ENCODE data around the gene TMEM37. TPM values are rescaled to one million over a fixed set of nuclear protein-coding genes. Genes with fewer than 3 reads are reported as not detected.

TMEM37 gene
- total and polyA plus RNA-seq, 2 of the 13 experiments (the other 11 are each of a cell fraction or from before 2014, with no cell fraction given) = 37.7 to 115 TPM

DNA sequence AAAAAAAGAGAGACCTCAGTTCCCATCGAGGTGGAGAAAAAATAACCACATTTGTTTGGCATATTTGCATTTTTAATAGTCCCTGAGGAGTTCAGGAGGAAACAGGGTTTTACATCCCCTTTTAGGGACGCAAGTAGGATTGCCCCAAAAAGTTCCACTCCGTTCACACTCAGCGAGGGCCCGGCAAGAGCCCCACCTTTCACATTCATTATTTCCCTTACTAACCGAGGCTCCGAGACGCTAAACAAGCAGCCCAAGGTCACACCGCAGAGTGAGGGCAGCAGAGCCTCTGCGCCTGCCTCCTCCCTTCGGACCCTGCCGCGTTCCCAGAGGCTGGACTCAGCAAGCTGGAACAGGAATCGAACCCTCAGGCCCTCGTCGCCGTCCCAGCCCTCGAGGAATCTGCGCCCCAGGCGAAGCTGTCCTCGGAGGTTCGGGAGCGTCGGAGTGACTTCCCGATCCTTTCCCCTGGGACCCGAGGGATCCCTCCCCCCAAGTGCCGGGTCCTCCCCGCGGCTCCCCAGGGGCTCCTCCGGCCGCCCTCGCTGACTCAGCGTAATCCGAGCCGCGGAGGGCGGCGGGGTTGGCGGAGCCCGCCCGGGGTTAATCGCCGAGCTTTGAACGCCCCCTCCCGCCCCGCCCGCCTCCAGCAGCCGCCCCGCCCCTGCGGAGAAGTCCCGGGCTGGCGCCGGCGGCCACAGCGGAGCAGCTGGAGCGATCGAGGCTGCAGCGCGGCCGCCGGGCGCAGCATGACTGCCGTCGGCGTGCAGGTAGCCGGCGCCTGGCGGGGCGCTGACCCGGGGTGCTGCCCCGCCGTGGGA is at the start of gene TMEM37 (continued):
- peak; percentile 92 for TF ChIP-seq GZF1 (CRISPR knock-in tag; IDR thresholded peaks at IDR 0.05)
- peak; percentile 55; the same call in 1 of the 2 replicates for TF ChIP-seq WIZ (CRISPR knock-in tag; IDR thresholded peaks at IDR 0.05)
- TF ChIP-seq ZNF501 (CRISPR knock-in tag; IDR thresholded peaks at IDR 0.05) = peak; percentile 62; the same call in 1 of the 2 replicates
- TF ChIP-seq U2AF2 (IDR thresholded peaks at IDR 0.05; ENCODE audit: low read depth, low read length) = 0 out of 2 replicates have a peak, but pooled peaks have one; percentile 20
- TF ChIP-seq ZNF12 (CRISPR knock-in tag; IDR thresholded peaks at IDR 0.05) = peak; percentile 59; the same call in 1 of the 2 replicates
- peak; percentile 50; the same call in 1 of the 2 replicates for TF ChIP-seq ZNF773 (CRISPR knock-in tag; IDR thresholded peaks at IDR 0.05; ENCODE audit: borderline replicate concordance)
- TF ChIP-seq, protein P1, sequence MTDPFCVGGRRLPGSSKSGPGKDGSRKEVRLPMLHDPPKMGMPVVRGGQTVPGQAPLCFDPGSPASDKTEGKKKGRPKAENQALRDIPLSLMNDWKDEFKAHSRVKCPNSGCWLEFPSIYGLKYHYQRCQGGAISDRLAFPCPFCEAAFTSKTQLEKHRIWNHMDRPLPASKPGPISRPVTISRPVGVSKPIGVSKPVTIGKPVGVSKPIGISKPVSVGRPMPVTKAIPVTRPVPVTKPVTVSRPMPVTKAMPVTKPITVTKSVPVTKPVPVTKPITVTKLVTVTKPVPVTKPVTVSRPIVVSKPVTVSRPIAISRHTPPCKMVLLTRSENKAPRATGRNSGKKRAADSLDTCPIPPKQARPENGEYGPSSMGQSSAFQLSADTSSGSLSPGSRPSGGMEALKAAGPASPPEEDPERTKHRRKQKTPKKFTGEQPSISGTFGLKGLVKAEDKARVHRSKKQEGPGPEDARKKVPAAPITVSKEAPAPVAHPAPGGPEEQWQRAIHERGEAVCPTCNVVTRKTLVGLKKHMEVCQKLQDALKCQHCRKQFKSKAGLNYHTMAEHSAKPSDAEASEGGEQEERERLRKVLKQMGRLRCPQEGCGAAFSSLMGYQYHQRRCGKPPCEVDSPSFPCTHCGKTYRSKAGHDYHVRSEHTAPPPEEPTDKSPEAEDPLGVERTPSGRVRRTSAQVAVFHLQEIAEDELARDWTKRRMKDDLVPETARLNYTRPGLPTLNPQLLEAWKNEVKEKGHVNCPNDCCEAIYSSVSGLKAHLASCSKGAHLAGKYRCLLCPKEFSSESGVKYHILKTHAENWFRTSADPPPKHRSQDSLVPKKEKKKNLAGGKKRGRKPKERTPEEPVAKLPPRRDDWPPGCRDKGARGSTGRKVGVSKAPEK (CRISPR knock-in tag; IDR thresholded peaks at IDR 0.05; ENCODE audit: borderline replicate concordance) = peak; percentile 59; the same call in 1 of the 2 replicates
- TF ChIP-seq, protein P2, sequence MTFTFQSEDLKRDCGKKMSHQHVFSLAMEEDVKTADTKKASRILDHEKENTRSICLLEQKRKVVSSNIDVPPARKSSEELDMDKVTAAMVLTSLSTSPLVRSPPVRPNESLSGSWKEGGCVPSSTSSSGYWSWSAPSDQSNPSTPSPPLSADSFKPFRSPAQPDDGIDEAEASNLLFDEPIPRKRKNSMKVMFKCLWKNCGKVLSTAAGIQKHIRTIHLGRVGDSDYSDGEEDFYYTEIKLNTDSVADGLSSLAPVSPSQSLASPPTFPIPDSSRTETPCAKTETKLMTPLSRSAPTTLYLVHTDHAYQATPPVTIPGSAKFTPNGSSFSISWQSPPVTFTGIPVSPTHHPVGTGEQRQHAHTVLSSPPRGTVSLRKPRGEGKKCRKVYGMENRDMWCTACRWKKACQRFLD (CRISPR knock-in tag; IDR thresholded peaks at IDR 0.05; ENCODE audit: borderline replicate concordance) = 0 out of 2 replicates have a peak, but pooled peaks have one; percentile 85
- no peak for TF ChIP-seq MIER3 (CRISPR knock-in tag; IDR thresholded peaks at IDR 0.05; ENCODE audit: borderline replicate concordance)
- TF ChIP-seq, protein P3, sequence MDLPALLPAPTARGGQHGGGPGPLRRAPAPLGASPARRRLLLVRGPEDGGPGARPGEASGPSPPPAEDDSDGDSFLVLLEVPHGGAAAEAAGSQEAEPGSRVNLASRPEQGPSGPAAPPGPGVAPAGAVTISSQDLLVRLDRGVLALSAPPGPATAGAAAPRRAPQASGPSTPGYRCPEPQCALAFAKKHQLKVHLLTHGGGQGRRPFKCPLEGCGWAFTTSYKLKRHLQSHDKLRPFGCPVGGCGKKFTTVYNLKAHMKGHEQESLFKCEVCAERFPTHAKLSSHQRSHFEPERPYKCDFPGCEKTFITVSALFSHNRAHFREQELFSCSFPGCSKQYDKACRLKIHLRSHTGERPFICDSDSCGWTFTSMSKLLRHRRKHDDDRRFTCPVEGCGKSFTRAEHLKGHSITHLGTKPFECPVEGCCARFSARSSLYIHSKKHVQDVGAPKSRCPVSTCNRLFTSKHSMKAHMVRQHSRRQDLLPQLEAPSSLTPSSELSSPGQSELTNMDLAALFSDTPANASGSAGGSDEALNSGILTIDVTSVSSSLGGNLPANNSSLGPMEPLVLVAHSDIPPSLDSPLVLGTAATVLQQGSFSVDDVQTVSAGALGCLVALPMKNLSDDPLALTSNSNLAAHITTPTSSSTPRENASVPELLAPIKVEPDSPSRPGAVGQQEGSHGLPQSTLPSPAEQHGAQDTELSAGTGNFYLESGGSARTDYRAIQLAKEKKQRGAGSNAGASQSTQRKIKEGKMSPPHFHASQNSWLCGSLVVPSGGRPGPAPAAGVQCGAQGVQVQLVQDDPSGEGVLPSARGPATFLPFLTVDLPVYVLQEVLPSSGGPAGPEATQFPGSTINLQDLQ (CRISPR knock-in tag; IDR thresholded peaks at IDR 0.05) = peak; percentile 49; the same call in 1 of the 2 replicates
- TF ChIP-seq TP53 (CRISPR knock-in tag; conservative IDR thresholded peaks at IDR 0.05) = no peak
- no peak for TF ChIP-seq TBX3 (IDR thresholded peaks at IDR 0.05; ENCODE audit: borderline replicate concordance)
- TF ChIP-seq MEIS1 (CRISPR knock-in tag; IDR thresholded peaks at IDR 0.05; ENCODE audit: borderline replicate concordance) = peak; percentile 92; the same call in 1 of the 2 replicates
- TF ChIP-seq CEBPG (CRISPR knock-in tag; IDR thresholded peaks at IDR 0.05) = 0 out of 2 replicates have a peak, but pooled peaks have one; percentile 34
- TF ChIP-seq, protein P4, sequence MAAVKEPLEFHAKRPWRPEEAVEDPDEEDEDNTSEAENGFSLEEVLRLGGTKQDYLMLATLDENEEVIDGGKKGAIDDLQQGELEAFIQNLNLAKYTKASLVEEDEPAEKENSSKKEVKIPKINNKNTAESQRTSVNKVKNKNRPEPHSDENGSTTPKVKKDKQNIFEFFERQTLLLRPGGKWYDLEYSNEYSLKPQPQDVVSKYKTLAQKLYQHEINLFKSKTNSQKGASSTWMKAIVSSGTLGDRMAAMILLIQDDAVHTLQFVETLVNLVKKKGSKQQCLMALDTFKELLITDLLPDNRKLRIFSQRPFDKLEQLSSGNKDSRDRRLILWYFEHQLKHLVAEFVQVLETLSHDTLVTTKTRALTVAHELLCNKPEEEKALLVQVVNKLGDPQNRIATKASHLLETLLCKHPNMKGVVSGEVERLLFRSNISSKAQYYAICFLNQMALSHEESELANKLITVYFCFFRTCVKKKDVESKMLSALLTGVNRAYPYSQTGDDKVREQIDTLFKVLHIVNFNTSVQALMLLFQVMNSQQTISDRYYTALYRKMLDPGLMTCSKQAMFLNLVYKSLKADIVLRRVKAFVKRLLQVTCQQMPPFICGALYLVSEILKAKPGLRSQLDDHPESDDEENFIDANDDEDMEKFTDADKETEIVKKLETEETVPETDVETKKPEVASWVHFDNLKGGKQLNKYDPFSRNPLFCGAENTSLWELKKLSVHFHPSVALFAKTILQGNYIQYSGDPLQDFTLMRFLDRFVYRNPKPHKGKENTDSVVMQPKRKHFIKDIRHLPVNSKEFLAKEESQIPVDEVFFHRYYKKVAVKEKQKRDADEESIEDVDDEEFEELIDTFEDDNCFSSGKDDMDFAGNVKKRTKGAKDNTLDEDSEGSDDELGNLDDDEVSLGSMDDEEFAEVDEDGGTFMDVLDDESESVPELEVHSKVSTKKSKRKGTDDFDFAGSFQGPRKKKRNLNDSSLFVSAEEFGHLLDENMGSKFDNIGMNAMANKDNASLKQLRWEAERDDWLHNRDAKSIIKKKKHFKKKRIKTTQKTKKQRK (IDR thresholded peaks at IDR 0.05; ENCODE audit: low read length) = no peak
- peak; percentile 73; the same call in 1 of the 2 replicates for TF ChIP-seq ZKSCAN5 (CRISPR knock-in tag; IDR thresholded peaks at IDR 0.05)
- TF ChIP-seq ADNP (CRISPR knock-in tag; IDR thresholded peaks at IDR 0.05) = peak; percentile 91; the same call in 1 of the 2 replicates
- TF ChIP-seq KLF9 (CRISPR knock-in tag; IDR thresholded peaks at IDR 0.05; ENCODE audit: low read depth) = no peak
- TF ChIP-seq CHCHD3 (CRISPR knock-in tag; IDR thresholded peaks at IDR 0.05) = no peak

Measured in HepG2 (cell line).